Mesothelial cell of epicardium (in vitro differentiated cells): ENCODE results near the gene EPO. TPM values are rescaled to one million over a fixed set of nuclear protein-coding genes. Genes with fewer than 3 reads are reported as not detected.

ENCODE experiments used
- DNase-seq, 2 experiments: peaks; one replicate each; pipeline ENCODE4 v3.0.0; 2021; ENCODE audit warnings: low spot score in 2 of 2; ENCODE audit not compliant: unreplicated experiment in 2 of 2
- H3K27ac Mint-ChIP-seq: 2 replicates; pipeline ENCODE4 v1.8.0; 2021; ENCODE audit warnings: mixed read lengths
- H3K27me3 Mint-ChIP-seq: 2 replicates; pipeline ENCODE4 v1.8.0; 2021; ENCODE audit warnings: low read depth, mixed read lengths
- H3K36me3 Mint-ChIP-seq: 2 replicates; pipeline ENCODE4 v1.8.0; 2021; ENCODE audit warnings: mixed read lengths
- H3K4me1 Mint-ChIP-seq: 2 replicates; pipeline ENCODE4 v1.8.0; 2021; ENCODE audit warnings: mixed read lengths
- H3K4me3 Mint-ChIP-seq: 2 replicates; pipeline ENCODE4 v1.8.0; 2021; ENCODE audit warnings: mild to moderate bottlenecking, moderate library complexity, mixed read lengths
- H3K9me3 Mint-ChIP-seq: 2 replicates; pipeline ENCODE4 v1.8.0; 2021; ENCODE audit warnings: mixed read lengths
- total RNA-seq: library from RNA; stranded (reverse); gene quantifications from 3 replicates; pipeline ENCODE4 v1.2.1, GENCODE V29; 2021
- TF ChIP-seq, protein P1 (sequence below): fragments of 200-600 bp; sonication (generic); IDR thresholded peaks from one replicate; pipeline ENCODE4 v1.5.0; 2021; ENCODE audit warnings: antibody characterized with exemption; ENCODE audit not compliant: unreplicated experiment

Gene EPO
- total RNA-seq, 1 donor from 2014 or later, result 0.27 TPM

DNA sequence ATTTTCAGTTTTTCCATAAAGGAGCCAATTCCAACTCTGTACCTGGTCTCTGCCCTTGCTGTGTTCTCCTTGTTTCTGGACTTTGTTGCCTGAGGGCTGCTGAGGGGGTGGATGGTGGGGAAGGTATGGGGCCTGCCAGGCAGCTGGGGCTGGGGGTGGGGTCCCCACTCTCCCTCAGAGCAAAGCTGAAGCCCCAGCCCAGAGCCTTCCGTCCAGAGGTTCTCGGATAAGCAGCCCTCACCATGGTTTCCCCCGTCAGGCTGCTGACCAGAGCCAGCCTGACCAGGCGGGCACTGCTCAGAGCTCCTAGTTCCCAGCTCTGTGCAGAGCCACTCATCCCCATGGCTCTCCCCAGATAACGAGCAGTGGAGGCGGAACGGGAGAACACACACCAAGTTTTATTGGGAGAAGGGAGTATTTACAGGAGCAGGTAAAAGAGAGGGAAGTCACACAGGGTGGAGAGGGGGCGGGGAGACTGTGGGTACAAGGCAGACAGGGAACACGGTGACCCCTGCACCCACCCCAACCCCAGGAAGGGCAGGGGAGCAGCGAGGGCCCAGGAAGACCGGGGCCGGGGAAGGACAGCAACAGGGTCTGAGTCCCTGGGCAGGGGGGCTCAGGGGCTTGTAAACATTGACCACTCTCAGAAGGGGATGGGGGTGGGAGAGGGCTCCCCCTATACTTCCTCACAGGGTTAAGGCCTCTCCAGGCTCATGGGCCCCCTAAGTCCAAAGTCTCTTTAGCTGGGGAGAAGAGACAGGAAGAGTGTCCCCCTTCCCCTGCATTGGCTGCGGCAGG, 40.9 kb upstream of the EPO start:
- Mint-ChIP-seq H3K36me3 (peaks cover 12% of the 10 kb centered on the region), H3K9me3 (no peaks in the 10 kb centered on the region), H3K27ac (peak overlapping the region; percentile 89), H3K4me3 (no peak overlapping the region), H3K27me3 (no peaks in the 10 kb centered on the region), H3K4me1 (peaks cover 22% of the 10 kb centered on the region)
- TF ChIP-seq, protein P1, sequence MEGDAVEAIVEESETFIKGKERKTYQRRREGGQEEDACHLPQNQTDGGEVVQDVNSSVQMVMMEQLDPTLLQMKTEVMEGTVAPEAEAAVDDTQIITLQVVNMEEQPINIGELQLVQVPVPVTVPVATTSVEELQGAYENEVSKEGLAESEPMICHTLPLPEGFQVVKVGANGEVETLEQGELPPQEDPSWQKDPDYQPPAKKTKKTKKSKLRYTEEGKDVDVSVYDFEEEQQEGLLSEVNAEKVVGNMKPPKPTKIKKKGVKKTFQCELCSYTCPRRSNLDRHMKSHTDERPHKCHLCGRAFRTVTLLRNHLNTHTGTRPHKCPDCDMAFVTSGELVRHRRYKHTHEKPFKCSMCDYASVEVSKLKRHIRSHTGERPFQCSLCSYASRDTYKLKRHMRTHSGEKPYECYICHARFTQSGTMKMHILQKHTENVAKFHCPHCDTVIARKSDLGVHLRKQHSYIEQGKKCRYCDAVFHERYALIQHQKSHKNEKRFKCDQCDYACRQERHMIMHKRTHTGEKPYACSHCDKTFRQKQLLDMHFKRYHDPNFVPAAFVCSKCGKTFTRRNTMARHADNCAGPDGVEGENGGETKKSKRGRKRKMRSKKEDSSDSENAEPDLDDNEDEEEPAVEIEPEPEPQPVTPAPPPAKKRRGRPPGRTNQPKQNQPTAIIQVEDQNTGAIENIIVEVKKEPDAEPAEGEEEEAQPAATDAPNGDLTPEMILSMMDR, result no peak
- DNase-seq, result no peak

DNA sequence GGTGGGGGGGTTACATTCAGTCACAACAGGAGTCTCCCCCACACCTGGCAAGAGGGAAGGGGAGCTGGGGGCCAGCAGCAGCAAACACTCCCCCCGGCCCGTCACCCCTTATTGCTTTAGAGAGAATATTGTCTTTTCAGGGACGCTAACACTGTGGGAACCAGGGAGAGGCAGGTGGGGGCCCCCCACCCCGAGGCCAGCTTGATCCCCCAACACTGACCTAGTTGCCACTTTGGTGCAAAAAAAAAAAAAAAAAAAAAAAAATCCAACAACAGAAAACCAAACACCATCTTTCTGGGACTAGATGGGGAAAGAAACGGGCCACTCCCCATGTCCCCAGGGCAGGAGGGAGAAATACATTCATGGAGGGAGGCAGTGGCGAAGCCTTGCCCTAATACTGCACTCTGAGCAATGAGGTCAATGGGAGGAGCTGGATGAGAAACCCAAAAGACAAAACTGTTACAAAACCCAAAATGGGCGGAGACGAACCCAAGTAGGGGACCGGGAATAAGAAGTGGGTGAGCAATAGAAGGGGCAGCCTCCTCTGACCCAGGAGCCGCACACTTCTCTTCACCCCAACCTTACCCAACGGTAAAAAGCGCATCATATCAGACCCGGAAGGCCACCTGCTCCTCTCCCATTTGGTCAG, 40.2 kb upstream of the EPO start:
- peak overlapping the region; percentile 28 for H3K27ac Mint-ChIP-seq
- H3K4me1 Mint-ChIP-seq, result peaks cover 21% of the 10 kb centered on the region
- no peaks in the 10 kb centered on the region for H3K27me3 Mint-ChIP-seq
- TF ChIP-seq, protein P1, result no peak
- H3K4me3 Mint-ChIP-seq, result no peak overlapping the region
- no peak for DNase-seq
- no peaks in the 10 kb centered on the region for H3K9me3 Mint-ChIP-seq
- H3K36me3 Mint-ChIP-seq, result peaks cover 12% of the 10 kb centered on the region

DNA sequence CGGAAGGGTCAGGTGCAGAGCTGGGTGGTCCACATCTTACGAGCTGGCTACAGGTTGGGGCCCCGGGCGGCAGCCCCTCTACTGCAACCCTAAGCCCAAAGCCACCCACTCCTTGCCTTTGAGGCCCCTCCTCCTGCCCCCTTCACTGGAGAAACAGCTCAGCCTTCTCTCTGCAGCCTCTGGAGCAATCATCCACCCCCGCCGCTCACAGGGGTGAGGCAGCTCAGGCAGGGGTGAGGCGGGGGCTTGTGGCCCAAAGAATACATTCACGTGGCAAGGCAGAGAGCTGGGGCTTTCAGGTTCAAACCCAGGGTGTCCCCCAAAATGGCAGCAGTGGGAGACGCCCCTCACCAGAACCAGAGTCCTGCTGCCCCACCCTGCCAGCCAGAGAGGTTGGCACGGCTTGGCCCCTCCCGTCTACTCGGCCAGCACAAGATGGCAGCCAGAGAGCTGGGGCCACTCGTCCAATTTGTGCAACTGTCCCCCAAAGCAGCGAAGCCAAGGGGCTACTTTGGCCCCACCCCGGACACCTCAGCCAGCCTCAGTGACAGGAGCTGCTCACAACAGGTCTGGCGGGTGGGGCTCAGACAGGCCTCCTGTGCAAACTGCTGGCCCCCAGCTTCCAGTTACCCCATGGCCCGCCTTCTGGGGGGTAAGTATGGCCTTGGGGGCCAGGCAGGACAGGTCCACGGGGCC, 39.5 kb upstream of the EPO start:
- H3K27ac Mint-ChIP-seq, result no peak overlapping the region
- H3K4me3 Mint-ChIP-seq, result no peak overlapping the region
- H3K27me3 Mint-ChIP-seq, result no peaks in the 10 kb centered on the region
- TF ChIP-seq, protein P1, result no peak
- peaks cover 21% of the 10 kb centered on the region for H3K4me1 Mint-ChIP-seq
- H3K36me3 Mint-ChIP-seq, result peaks cover 19% of the 10 kb centered on the region
- no peak for DNase-seq
- no peaks in the 10 kb centered on the region for H3K9me3 Mint-ChIP-seq

DNA sequence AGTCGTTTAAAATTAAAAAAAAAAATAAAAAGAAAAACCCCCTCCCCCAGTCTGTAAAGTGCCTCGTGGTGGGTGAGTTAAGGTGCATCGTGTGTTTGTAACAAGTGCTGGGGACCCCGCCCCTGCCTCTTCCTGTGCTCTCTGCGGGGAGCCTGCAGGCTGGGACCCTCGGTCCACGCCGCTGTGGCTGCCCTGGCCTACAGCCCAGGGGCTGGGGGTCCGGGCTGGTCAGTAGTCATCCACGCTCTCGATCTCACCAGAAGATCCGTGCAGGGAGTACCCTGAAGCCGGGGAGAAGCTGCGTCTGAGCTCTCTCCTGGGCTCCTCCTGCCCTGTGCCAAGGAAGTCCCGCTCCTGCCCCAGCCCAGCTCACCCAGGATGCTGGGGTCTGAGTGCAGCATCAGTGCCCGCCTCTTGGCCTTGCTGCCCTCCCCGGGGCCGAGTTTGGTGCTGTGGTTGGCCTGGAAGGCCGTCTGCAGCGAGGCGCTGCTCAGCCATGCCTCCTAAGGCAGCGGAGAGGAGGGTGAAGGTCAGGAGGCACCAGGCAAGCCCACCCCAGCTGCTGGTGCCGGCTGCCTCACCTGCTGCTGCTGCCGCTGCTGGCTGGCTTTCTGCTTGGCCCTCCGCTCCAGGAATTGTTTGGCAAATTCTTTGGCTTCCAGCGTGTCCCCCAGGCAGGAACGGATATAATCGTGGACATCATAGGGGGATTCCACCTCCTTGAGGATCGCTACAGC, 38.6 kb upstream of the EPO start:
- Mint-ChIP-seq H3K4me3 (no peak overlapping the region), H3K27me3 (no peaks in the 10 kb centered on the region), H3K27ac (no peak overlapping the region), H3K9me3 (no peaks in the 10 kb centered on the region), H3K4me1 (peaks cover 15% of the 10 kb centered on the region), H3K36me3 (peaks cover 19% of the 10 kb centered on the region)
- DNase-seq, result no peak
- TF ChIP-seq, protein P1, result no peak

DNA sequence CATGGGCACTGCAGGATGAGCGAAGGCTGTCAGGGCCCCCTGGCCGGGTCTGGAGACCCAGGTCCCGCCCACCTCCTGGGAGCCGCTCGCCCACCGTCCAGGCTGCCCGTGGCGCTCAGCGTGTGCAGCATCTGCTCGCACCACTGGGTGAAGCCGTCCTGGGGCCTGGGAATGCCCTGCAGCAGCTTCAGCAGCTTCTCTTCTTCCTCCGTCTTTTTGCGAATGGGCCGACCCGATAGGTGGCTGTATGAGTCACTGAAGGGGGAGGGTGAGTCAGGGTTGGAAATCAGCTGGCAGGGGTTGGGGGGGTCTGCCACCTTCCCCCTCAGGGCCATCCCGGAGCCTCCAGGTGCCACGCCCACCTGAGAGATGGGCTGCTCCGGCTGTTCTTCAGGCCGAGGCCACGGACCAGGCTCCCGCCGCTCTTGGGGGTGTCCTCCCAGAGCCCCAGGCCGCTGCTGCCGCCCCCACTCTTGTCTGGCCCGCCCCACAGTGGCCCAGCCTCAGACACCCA, 38.0 kb upstream of the EPO start:
- no peak for DNase-seq
- TF ChIP-seq, protein P1, result no peak

More for the DNA sequence above, 38.0 kb upstream of the EPO start:
- H3K4me3 Mint-ChIP-seq, result no peak overlapping the region
- no peaks in the 10 kb centered on the region for H3K9me3 Mint-ChIP-seq
- H3K36me3 Mint-ChIP-seq, result peaks cover 19% of the 10 kb centered on the region
- peaks cover 14% of the 10 kb centered on the region for H3K4me1 Mint-ChIP-seq
- H3K27ac Mint-ChIP-seq, result no peak overlapping the region
- H3K27me3 Mint-ChIP-seq, result no peaks in the 10 kb centered on the region
